Measurements from ENCODE around the gene APH1A. TPM values are rescaled to one million over a fixed set of nuclear protein-coding genes. Genes with fewer than 3 reads are reported as not detected.
"Not testable (repeated sequence)": the region's sequence is repeated elsewhere in the genome, so short reads cannot be mapped to it uniquely, and the experiment has no call there.

Gene APH1A
- total RNA-seq, 1 experiment from 2014 or later: 109 TPM

DNA sequence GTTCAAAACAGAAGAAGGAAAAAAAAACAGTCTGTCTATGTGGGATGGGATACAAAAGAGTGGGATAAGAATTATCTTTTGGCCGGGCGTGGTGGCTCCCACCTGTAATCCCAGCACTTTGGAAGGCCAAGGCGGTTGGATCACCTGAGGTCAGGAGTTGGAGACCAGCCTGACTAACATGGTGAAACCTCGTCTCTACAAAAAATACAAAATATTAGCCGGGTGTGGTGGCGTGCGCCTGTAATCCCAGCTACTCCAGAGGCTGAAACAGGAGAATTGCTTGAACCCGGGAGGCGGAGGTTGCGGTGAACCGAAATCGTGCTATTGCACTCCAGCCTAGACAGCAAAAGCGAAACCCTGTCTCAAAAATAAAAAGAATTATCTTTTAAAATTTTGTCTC, 31.6 kb downstream of the APH1A start:
- H3K27ac ChIP-seq (ENCODE audit: low read depth, low read length); H4K20me1 ChIP-seq (ENCODE audit: insufficient read depth); H3K9ac ChIP-seq (ENCODE audit: low read length); H3K36me3 ChIP-seq (ENCODE audit: control insufficient read depth in 1 of 2, insufficient read depth in 2 of 2, low read length in 2 of 2); H2AFZ ChIP-seq (ENCODE audit: low read depth, low read length, poor library complexity, severe bottlenecking); ATAC-seq; intact Hi-C loops (cut with micrococcal nuclease); DNase-seq (ENCODE audit: low read depth, low spot score); H3K9me2 ChIP-seq (ENCODE audit: insufficient read depth); H3K9me3 ChIP-seq (ENCODE audit: control insufficient read depth in 1 of 2, insufficient read depth in 1 of 2, low read depth in 1 of 2, low read length in 2 of 2); H3K4me3 ChIP-seq (replicated peaks in 1 of 2; ENCODE audit: low read depth in 1 of 2, low read length in 2 of 2); BruUV-seq (replicated peaks); POLR2A ChIA-PET; H3K27me3 ChIP-seq (ENCODE audit: insufficient read depth, low read length); RAD21 ChIA-PET (ENCODE audit: low non-redundant PET in 1 of 2, low total read pairs in 2 of 2, uncharacterized antibody in 2 of 2, unreplicated experiment in 2 of 2): not testable (repeated sequence)
- Histone ChIP-seq H3K79me2 (ENCODE audit: insufficient read depth, low read length) (peaks cover 35% of the 10 kb centered on the region), H3K4me1 (ENCODE audit: control insufficient read depth in 1 of 2, insufficient read depth in 2 of 2, low read length in 2 of 2) (peaks cover 11 to 21% of the 10 kb centered on the region in 2 experiments; a peak in 3 of 4 replicates), H3K4me2 (ENCODE audit: low read length) (peak overlapping the region; percentile 90; the same call in 1 of the 2 replicates)
- CTCF ChIA-PET: interaction anchor here (1.1 kb wide), 1 partner anchor 19 kb away, joined by 3 read pairs; no protein-coding TSS in a partner anchor

DNA sequence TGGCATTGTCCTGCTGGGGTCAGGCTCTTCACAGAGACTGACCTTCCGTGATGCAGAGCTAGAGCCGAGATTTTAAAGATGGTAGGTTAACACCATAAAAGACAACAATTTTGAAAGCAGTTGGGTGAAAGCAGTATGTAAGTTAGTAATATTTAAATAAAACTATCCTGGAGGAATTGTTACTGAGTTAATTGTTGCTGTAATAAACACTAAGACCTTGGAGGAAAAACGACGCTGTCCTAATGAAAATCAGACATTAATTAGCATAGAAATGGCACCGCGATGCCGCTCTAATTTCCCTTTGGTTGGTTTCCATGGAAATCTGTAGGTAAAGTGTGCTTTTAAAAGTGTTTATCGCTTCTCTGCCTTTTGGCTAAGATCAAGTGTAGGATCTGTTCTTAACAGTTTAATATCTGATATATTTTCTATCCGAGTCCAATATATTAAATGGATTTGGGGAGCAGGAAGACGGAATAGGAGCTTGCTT, 32.2 kb downstream of the APH1A start:
- DNase-seq (ENCODE audit: low read depth, low spot score) (no peak), ATAC-seq (no peak)
- Histone ChIP-seq H4K20me1 (ENCODE audit: insufficient read depth) (no peaks in the 10 kb centered on the region), H3K9me3 (ENCODE audit: control insufficient read depth in 1 of 2, insufficient read depth in 1 of 2, low read depth in 1 of 2, low read length in 2 of 2) (no peaks in the 10 kb centered on the region), H3K79me2 (ENCODE audit: insufficient read depth, low read length) (peaks cover 38% of the 10 kb centered on the region), H2AFZ (ENCODE audit: low read depth, low read length, poor library complexity, severe bottlenecking) (peak overlapping the region; percentile 78), H3K4me2 (ENCODE audit: low read length) (peak overlapping the region; percentile 90), H3K9me2 (ENCODE audit: insufficient read depth) (no peaks in the 10 kb centered on the region), H3K9ac (ENCODE audit: low read length) (peak overlapping the region; percentile 94), H3K4me3 (replicated peaks in 1 of 2; ENCODE audit: low read depth in 1 of 2, low read length in 2 of 2) (peak overlapping the region; percentile 94 to 99), H3K36me3 (ENCODE audit: control insufficient read depth in 1 of 2, insufficient read depth in 2 of 2, low read length in 2 of 2) (no peaks in the 10 kb centered on the region), H3K27ac (ENCODE audit: low read depth, low read length) (peak overlapping the region; percentile 65; the same call in 1 of the 2 replicates), H3K27me3 (ENCODE audit: insufficient read depth, low read length) (no peaks in the 10 kb centered on the region), H3K4me1 (ENCODE audit: control insufficient read depth in 1 of 2, insufficient read depth in 2 of 2, low read length in 2 of 2) (peaks cover 11 to 21% of the 10 kb centered on the region in 2 experiments; a peak in 3 of 4 replicates)
- TSS peak; percentile 94 for BruUV-seq (replicated peaks)
- intact Hi-C loops (cut with micrococcal nuclease): no loop called here
- ChIA-PET RAD21 (ENCODE audit: low non-redundant PET in 1 of 2, low total read pairs in 2 of 2, uncharacterized antibody in 2 of 2, unreplicated experiment in 2 of 2) (no interaction called here), POLR2A (no interaction called here), CTCF (interaction anchor here (1.1 kb wide), 1 partner anchor 20 kb away, joined by 3 read pairs; no protein-coding TSS in a partner anchor)
- TF ChIP-seq SRF (IDR thresholded peaks at IDR 0.05; ENCODE audit: low read depth) (no peak), CBX3 (IDR thresholded peaks at IDR 0.05; ENCODE audit: low read depth) (no peak; the same call in 1 of the 2 replicates), EGR1 (IDR thresholded peaks at IDR 0.05; ENCODE audit: low read depth) (no peak)
- TF ChIP-seq, protein P1, sequence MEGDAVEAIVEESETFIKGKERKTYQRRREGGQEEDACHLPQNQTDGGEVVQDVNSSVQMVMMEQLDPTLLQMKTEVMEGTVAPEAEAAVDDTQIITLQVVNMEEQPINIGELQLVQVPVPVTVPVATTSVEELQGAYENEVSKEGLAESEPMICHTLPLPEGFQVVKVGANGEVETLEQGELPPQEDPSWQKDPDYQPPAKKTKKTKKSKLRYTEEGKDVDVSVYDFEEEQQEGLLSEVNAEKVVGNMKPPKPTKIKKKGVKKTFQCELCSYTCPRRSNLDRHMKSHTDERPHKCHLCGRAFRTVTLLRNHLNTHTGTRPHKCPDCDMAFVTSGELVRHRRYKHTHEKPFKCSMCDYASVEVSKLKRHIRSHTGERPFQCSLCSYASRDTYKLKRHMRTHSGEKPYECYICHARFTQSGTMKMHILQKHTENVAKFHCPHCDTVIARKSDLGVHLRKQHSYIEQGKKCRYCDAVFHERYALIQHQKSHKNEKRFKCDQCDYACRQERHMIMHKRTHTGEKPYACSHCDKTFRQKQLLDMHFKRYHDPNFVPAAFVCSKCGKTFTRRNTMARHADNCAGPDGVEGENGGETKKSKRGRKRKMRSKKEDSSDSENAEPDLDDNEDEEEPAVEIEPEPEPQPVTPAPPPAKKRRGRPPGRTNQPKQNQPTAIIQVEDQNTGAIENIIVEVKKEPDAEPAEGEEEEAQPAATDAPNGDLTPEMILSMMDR (IDR thresholded peaks at IDR 0.05 in 2 of 3, conservative IDR thresholded peaks at IDR 0.05 in 1 of 3; ENCODE audit: borderline replicate concordance in 1 of 3, insufficient read depth in 1 of 3, low read depth in 2 of 3, low read length in 2 of 3): peak; percentile 10 to 39 (median 16); a peak in 2 of 6 replicates
